ENCODE data around the gene PHACTR4. TPM values are rescaled to one million over a fixed set of nuclear protein-coding genes. Genes with fewer than 3 reads are reported as not detected.

The PHACTR4 gene
- total and polyA plus RNA-seq, 7 donors = 21.6 to 57.4 (median 35.2) TPM

DNA sequence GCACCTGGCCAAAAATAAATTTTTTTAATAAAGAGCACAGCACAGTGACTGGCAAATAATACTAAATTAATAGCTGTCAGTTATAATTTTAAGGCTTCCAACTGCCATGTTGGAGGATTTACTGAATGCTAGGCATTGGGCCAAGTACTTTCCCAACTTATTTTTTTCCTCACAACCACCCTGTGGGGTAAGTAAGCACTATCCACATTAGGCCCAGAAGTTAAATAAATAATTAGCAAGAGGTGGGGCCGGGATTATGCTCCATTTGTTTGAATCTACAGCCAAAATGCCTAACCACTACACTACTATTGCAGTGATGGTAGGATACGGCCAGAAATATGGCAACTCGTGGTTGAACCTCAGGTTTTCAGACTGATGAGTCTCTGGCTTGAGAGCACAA is 178.8 kb downstream of the PHACTR4 start:
- no peak for TF ChIP-seq EP300 (IDR thresholded peaks at IDR 0.05)
- no peak for DNase-seq
- no peak overlapping the region for H3K27ac ChIP-seq
- intact Hi-C loops (cut with DNase I) = no loop called here
- H3K4me3 ChIP-seq = no peak overlapping the region
- H3K9me3 ChIP-seq = no peaks in the 10 kb centered on the region
- 61 to 82% methylated on average over 3 of the region's 3 CpGs for WGBS, 2 donors
- H3K4me1 ChIP-seq = peaks cover 0 to 8% (median 0%) of the 10 kb centered on the region in 4 donors
- H3K36me3 ChIP-seq = no peaks in the 10 kb centered on the region
- H3K27me3 ChIP-seq = no peaks in the 10 kb centered on the region

Small RNA genes lying within 50 kb of the gene (small RNA-seq; reads per million reads assigned to genes)
- gene RF00019 (0 reads per million in 3 donors), gene RNU6ATAC27P (0 reads per million in 3 donors), gene SNORA73A (0 reads per million in 3 donors), gene SNORA73B (5.2 to 21.7 (median 8.8) reads per million in 3 donors)

Other genes starting within 250 kb of the PHACTR4 start
- gene PTAFR, start 193.1 kb upstream of the PHACTR4 start, total RNA-seq = 1 to 10 TPM; 4.1 to 8.0 (median 4.7) TPM
- 1 to 10 TPM; 1.8 to 9.9 (median 4.2) TPM for gene PTAFR, start 193.1 kb upstream of the PHACTR4 start, polyA plus RNA-seq
- 10 to 100 TPM; 87.8 to 94.3 (median 94.2) TPM for gene DNAJC8, start 136.7 kb upstream of the PHACTR4 start, total RNA-seq
- gene DNAJC8, start 136.7 kb upstream of the PHACTR4 start, polyA plus RNA-seq = 10 to 100 TPM; 64.5 to 79.3 (median 73.2) TPM
- gene ATP5IF1, start 133.6 kb upstream of the PHACTR4 start, total RNA-seq = 100 to 1,000 TPM; 167 to 260 (median 205) TPM
- gene ATP5IF1, start 133.6 kb upstream of the PHACTR4 start, polyA plus RNA-seq = 1,000 to 10,000 TPM in 1 of 3 donors, 100 to 1,000 TPM in 2; 663 to 1,120 (median 759) TPM
- gene SESN2, start 110.2 kb upstream of the PHACTR4 start, total RNA-seq = 1 to 10 TPM; 4.9 to 6.3 (median 5.9) TPM
- gene SESN2, start 110.2 kb upstream of the PHACTR4 start, polyA plus RNA-seq = 10 to 100 TPM; 12.9 to 36.5 (median 16.8) TPM
- 10 to 100 TPM in 3 of 4 donors, 1 to 10 TPM in 1; 5.2 to 21.6 (median 12.7) TPM for gene MED18, start 40.7 kb upstream of the PHACTR4 start, total RNA-seq
- 10 to 100 TPM; 16.2 to 31.8 (median 31.0) TPM for gene MED18, start 40.7 kb upstream of the PHACTR4 start, polyA plus RNA-seq
- 10 to 100 TPM in 3 of 4 donors, 1 to 10 TPM in 1; 8.9 to 18.8 (median 10.8) TPM for gene RCC1, start 136.3 kb downstream of the PHACTR4 start, total RNA-seq
- gene RCC1, start 136.3 kb downstream of the PHACTR4 start, polyA plus RNA-seq = 10 to 100 TPM; 25.2 to 64.2 (median 26.8) TPM
- gene TRNAU1AP, start 183.3 kb downstream of the PHACTR4 start, total RNA-seq = 10 to 100 TPM; 20.0 to 36.5 (median 29.9) TPM
- gene TRNAU1AP, start 183.3 kb downstream of the PHACTR4 start, polyA plus RNA-seq = 10 to 100 TPM; 14.1 to 27.6 (median 19.5) TPM
- gene RAB42, start 222.5 kb downstream of the PHACTR4 start, total RNA-seq = 1 to 10 TPM in 3 of 4 donors, under 1 TPM in 1; 0.68 to 3.2 (median 2.1) TPM
- 10 to 100 TPM in 1 of 3 donors, 1 to 10 TPM in 2; 3.4 to 19.0 (median 3.6) TPM for gene RAB42, start 222.5 kb downstream of the PHACTR4 start, polyA plus RNA-seq

Data from sigmoid colon (tissue), 7 donors.